AG04450 (cell line): ENCODE results near the gene CHMP5. TPM values are rescaled to one million over a fixed set of nuclear protein-coding genes. Genes with fewer than 3 reads are reported as not detected.

Experiments used
- CTCF ChIA-PET: fragments of 300-600, 350-600 bp; formaldehyde crosslinking; extraction: SDS; loops from one replicate; lab custom pipeline; 2022; ENCODE audit warnings: antibody characterized with exemption, inconsistent platforms; lab: Charles Lee
- POLR2A ChIA-PET: fragments of 350-600 bp; formaldehyde crosslinking; extraction: SDS; loops from one replicate; lab custom pipeline; 2021; ENCODE audit warnings: antibody characterized with exemption, inconsistent platforms; lab: Yijun Ruan, JAX
- DNase-seq: peaks from one replicate; pipeline ENCODE4 v3.0.0-alpha.2; 2011; ENCODE audit warnings: low read depth, low spot score
- H3K27ac ChIP-seq: one replicate; pipeline ENCODE4 v1.5.1; 2012; ENCODE audit warnings: low read depth, low read length, control low read depth
- H3K27me3 ChIP-seq: one replicate; pipeline ENCODE4 v1.6.0; 2012; ENCODE audit warnings: low read length; ENCODE audit not compliant: control insufficient read depth, insufficient read depth
- H3K4me3 ChIP-seq: 2 replicates; pipeline ENCODE4 v1.5.1; 2011; ENCODE audit warnings: mild to moderate bottlenecking, low read depth, low read length, control low read depth
- H3K9me3 ChIP-seq: 2 replicates; pipeline ENCODE4 v1.5.1; 2012; ENCODE audit warnings: low read length; ENCODE audit not compliant: control insufficient read depth, insufficient read depth
- polyA minus RNA-seq: library from RNA; depleted of rRNA, polyadenylated mRNA; stranded (reverse); fragments of >200 nt; gene quantifications from 2 replicates; pipeline ENCODE4 v1.2.3, GENCODE V29; 2011; rRNA and poly(A)+ RNA removed
- polyA plus RNA-seq: library from polyadenylated mRNA; depleted of rRNA; stranded (reverse); fragments of >200 nt; gene quantifications from 2 replicates; pipeline ENCODE4 v1.2.3, GENCODE V29; 2011; rRNA removed
- TF ChIP-seq, protein P1 (sequence below): IDR thresholded peaks from 2 replicates; pipeline ENCODE4 v1.5.1; 2011; ENCODE audit warnings: low read depth, low read length, control low read depth, inconsistent platforms

Gene CHMP5
- polyA plus RNA-seq (97.6 and 144 TPM in 2 replicates), polyA minus RNA-seq (22.0 and 34.4 TPM in 2 replicates)

GRCh38 chr9:33264473-33265177, at the start of gene CHMP5, which contains the start of gene BAG1:
CHMP5 (plus strand) TSS chr9:33265049; CDS start chr9:33265079, 30 bp downstream.
BAG1 (minus strand) TSS chr9:33264708.
- TF ChIP-seq, protein P1, sequence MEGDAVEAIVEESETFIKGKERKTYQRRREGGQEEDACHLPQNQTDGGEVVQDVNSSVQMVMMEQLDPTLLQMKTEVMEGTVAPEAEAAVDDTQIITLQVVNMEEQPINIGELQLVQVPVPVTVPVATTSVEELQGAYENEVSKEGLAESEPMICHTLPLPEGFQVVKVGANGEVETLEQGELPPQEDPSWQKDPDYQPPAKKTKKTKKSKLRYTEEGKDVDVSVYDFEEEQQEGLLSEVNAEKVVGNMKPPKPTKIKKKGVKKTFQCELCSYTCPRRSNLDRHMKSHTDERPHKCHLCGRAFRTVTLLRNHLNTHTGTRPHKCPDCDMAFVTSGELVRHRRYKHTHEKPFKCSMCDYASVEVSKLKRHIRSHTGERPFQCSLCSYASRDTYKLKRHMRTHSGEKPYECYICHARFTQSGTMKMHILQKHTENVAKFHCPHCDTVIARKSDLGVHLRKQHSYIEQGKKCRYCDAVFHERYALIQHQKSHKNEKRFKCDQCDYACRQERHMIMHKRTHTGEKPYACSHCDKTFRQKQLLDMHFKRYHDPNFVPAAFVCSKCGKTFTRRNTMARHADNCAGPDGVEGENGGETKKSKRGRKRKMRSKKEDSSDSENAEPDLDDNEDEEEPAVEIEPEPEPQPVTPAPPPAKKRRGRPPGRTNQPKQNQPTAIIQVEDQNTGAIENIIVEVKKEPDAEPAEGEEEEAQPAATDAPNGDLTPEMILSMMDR = peak; percentile 46
- H3K9me3 ChIP-seq = no peaks in the 10 kb centered on the region; the same call in 1 of the 2 replicates
- H3K27me3 ChIP-seq = no peaks in the 10 kb centered on the region
- POLR2A ChIA-PET = interaction anchor here (0.6 to 1.1 kb wide), 8 partner anchors 9 to 240 kb away, joined by 3 to 6 read pairs (median 3); partner anchors contain the start of genes DNAJA1, NFX1 and SMU1
- H3K4me3 ChIP-seq = peak within 1 kb of the TSS; percentile 100
- CTCF ChIA-PET = interaction anchor here (0.6 to 1.5 kb wide), 4 partner anchors 9 to 189 kb away, joined by 3 to 6 read pairs (median 4); no protein-coding TSS in a partner anchor
- peak; percentile 99 for DNase-seq
- H3K27ac ChIP-seq = peak within 1 kb of the TSS; percentile 68

GRCh38 chr9:33220681-33221567, 43.9 kb upstream of the CHMP5 start:
- no peak for DNase-seq
- no peak overlapping the region for H3K4me3 ChIP-seq
- peaks cover 10% of the 10 kb centered on the region for H3K27me3 ChIP-seq
- no peaks in the 10 kb centered on the region for H3K9me3 ChIP-seq
- TF ChIP-seq, protein P1 = no peak
- H3K27ac ChIP-seq = no peak overlapping the region
- POLR2A ChIA-PET = no interaction called here
- CTCF ChIA-PET = no interaction called here

GRCh38 chr9:33221568-33221884, 43.3 kb upstream of the CHMP5 start:
- ChIA-PET CTCF (no interaction called here), POLR2A (interaction anchor here (1.0 kb wide), 1 partner anchor 82 kb away, joined by 3 read pairs; no protein-coding TSS in a partner anchor)
- no peak for DNase-seq
- TF ChIP-seq, protein P1 = no peak
- peaks cover 7% of the 10 kb centered on the region for H3K27me3 ChIP-seq
- H3K9me3 ChIP-seq = no peaks in the 10 kb centered on the region
- H3K4me3 ChIP-seq = no peak overlapping the region
- no peak overlapping the region for H3K27ac ChIP-seq

DNA sequence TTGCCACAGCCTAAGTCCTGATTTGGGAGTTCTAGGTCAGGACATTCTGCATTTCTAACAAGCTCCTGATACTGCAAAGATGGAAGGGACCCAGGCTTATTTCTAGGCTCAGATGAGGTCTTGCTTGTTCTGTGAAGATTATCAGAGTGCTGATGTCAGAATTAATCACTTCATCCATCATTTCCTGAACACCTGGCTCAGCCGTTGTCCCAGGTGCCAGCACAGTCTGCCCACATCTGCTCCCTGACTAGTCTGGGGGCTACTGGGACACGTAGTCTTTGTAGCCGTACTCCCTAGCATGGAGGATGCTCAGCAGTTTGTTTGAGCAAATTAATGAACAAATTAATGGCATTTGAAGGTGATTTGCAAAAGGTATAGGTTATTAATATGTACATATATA, 42.8 kb upstream of the CHMP5 start:
- no peak for DNase-seq
- Histone ChIP-seq H3K27ac (no peak overlapping the region), H3K9me3 (no peaks in the 10 kb centered on the region), H3K4me3 (no peak overlapping the region), H3K27me3 (peaks cover 4% of the 10 kb centered on the region)
- CTCF ChIA-PET = no interaction called here
- TF ChIP-seq, protein P1 = no peak
- POLR2A ChIA-PET = interaction anchor here (1.0 kb wide), 1 partner anchor 82 kb away, joined by 3 read pairs; no protein-coding TSS in a partner anchor
